NCI-H524 treated with DMSO at 0.1 percent for 48 hours (cell line): ENCODE results near the gene CDH2.
"Not testable (repeated sequence)": the region's sequence is repeated elsewhere in the genome, so short reads cannot be mapped to it uniquely, and the experiment has no call there.

ENCODE experiments used
- DNase-seq: peaks from one replicate; lab custom pipeline; 2025; lab: John Stamatoyannopoulos, UW

The CDH2 gene

GRCh38 chr18:27906189-27906588 lies 270.7 kb downstream of the CDH2 start:
- DNase-seq = not testable (repeated sequence)

- no peak for DNase-seq
These were observed 273.0 kb downstream of the CDH2 start for GRCh38 chr18:27903906-27904305.

- DNase-seq = no peak
These were observed 275.3 kb downstream of the CDH2 start for GRCh38 chr18:27901424-27902226.
